ENCODE data around the gene PDE4A. TPM values are rescaled to one million over a fixed set of nuclear protein-coding genes. Genes with fewer than 3 reads are reported as not detected.
A peak's percentile ranks its signal among the peaks of the same experiment; 100 is the strongest.

The PDE4A gene
- total and polyA plus RNA-seq, 2 of the 13 experiments (the other 11 are each of a cell fraction or from before 2014, with no cell fraction given), result 1.1 to 4.1 TPM

DNA sequence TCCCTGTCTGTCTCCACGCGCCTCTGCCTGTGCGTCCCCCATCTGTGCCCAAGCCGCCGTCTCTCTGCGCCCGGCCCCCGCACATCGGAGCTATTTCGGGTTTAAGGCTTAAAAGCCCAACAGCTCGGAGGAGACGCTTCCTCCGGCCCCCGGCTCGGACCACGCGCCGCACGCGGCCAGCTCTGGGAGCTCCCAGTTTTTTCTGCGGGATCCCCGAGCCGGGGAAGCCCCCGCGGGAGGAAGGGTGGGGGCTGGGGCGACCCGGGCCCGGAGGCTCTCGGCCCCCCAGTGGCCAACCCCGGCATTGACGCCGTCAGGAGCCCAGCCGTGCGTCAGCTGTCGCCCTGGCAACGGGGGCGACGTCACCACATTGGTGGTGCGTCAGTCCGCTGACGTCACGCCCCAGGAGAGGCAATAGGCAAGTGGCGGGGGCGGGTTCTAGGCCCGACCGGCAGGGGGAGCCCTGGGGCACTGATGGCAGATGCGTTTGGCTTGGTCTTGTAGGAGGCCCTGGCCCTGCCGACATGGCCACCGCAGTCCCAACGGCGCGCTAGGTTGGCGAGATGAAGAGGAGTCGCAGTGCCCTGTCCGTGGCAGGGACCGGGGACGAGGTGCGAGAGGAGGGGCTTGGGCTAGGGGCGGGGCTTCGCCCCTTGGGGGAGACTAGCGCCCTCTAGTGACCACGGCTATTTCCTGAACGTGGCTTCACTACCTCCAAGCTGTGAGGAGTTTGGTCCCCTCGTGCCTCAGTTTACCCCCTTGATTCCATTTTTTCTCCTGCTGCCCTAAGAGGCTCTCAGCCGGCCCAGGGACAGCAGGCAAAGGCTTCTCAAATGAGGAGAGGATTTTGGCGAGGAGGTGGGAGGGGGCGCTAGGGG, 3.7 kb upstream of the PDE4A start (continued):
- TF ChIP-seq, protein P1, sequence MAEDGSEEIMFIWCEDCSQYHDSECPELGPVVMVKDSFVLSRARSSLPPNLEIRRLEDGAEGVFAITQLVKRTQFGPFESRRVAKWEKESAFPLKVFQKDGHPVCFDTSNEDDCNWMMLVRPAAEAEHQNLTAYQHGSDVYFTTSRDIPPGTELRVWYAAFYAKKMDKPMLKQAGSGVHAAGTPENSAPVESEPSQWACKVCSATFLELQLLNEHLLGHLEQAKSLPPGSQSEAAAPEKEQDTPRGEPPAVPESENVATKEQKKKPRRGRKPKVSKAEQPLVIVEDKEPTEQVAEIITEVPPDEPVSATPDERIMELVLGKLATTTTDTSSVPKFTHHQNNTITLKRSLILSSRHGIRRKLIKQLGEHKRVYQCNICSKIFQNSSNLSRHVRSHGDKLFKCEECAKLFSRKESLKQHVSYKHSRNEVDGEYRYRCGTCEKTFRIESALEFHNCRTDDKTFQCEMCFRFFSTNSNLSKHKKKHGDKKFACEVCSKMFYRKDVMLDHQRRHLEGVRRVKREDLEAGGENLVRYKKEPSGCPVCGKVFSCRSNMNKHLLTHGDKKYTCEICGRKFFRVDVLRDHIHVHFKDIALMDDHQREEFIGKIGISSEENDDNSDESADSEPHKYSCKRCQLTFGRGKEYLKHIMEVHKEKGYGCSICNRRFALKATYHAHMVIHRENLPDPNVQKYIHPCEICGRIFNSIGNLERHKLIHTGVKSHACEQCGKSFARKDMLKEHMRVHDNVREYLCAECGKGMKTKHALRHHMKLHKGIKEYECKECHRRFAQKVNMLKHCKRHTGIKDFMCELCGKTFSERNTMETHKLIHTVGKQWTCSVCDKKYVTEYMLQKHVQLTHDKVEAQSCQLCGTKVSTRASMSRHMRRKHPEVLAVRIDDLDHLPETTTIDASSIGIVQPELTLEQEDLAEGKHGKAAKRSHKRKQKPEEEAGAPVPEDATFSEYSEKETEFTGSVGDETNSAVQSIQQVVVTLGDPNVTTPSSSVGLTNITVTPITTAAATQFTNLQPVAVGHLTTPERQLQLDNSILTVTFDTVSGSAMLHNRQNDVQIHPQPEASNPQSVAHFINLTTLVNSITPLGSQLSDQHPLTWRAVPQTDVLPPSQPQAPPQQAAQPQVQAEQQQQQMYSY (CRISPR knock-in tag; IDR thresholded peaks at IDR 0.05), result no peak
- TF ChIP-seq KDM2A (CRISPR knock-in tag; IDR thresholded peaks at IDR 0.05; ENCODE audit: borderline replicate concordance, low read depth) (peak; percentile 77), U2AF2 (IDR thresholded peaks at IDR 0.05; ENCODE audit: low read depth, low read length) (peak; percentile 95; the same call in 1 of the 2 replicates), SMYD3 (CRISPR knock-in tag; IDR thresholded peaks at IDR 0.05) (no peak), ZNF24 (IDR thresholded peaks at IDR 0.05) (0 out of 2 replicates have a peak, but pooled peaks have one; percentile 26), KDM6A (CRISPR knock-in tag; IDR thresholded peaks at IDR 0.05; ENCODE audit: low read depth) (no peak), GATAD2A (CRISPR knock-in tag; IDR thresholded peaks at IDR 0.05) (peak; percentile 75), SMARCC2 (IDR thresholded peaks at IDR 0.05) (no peak), ZNF792 (CRISPR knock-in tag; IDR thresholded peaks at IDR 0.05) (peak; percentile 59; the same call in 1 of the 2 replicates), ZFYVE20 (CRISPR knock-in tag; IDR thresholded peaks at IDR 0.05; ENCODE audit: borderline replicate concordance, low read depth) (no peak), ZNF34 (CRISPR knock-in tag; IDR thresholded peaks at IDR 0.05; ENCODE audit: borderline replicate concordance) (no peak), ZNF333 (CRISPR knock-in tag; IDR thresholded peaks at IDR 0.05; ENCODE audit: borderline replicate concordance) (peak; percentile 85; the same call in 1 of the 2 replicates), ZNF564 (CRISPR knock-in tag; IDR thresholded peaks at IDR 0.05) (no peak), SMAD9 (CRISPR knock-in tag; IDR thresholded peaks at IDR 0.05) (no peak)
- TF ChIP-seq, protein P2, sequence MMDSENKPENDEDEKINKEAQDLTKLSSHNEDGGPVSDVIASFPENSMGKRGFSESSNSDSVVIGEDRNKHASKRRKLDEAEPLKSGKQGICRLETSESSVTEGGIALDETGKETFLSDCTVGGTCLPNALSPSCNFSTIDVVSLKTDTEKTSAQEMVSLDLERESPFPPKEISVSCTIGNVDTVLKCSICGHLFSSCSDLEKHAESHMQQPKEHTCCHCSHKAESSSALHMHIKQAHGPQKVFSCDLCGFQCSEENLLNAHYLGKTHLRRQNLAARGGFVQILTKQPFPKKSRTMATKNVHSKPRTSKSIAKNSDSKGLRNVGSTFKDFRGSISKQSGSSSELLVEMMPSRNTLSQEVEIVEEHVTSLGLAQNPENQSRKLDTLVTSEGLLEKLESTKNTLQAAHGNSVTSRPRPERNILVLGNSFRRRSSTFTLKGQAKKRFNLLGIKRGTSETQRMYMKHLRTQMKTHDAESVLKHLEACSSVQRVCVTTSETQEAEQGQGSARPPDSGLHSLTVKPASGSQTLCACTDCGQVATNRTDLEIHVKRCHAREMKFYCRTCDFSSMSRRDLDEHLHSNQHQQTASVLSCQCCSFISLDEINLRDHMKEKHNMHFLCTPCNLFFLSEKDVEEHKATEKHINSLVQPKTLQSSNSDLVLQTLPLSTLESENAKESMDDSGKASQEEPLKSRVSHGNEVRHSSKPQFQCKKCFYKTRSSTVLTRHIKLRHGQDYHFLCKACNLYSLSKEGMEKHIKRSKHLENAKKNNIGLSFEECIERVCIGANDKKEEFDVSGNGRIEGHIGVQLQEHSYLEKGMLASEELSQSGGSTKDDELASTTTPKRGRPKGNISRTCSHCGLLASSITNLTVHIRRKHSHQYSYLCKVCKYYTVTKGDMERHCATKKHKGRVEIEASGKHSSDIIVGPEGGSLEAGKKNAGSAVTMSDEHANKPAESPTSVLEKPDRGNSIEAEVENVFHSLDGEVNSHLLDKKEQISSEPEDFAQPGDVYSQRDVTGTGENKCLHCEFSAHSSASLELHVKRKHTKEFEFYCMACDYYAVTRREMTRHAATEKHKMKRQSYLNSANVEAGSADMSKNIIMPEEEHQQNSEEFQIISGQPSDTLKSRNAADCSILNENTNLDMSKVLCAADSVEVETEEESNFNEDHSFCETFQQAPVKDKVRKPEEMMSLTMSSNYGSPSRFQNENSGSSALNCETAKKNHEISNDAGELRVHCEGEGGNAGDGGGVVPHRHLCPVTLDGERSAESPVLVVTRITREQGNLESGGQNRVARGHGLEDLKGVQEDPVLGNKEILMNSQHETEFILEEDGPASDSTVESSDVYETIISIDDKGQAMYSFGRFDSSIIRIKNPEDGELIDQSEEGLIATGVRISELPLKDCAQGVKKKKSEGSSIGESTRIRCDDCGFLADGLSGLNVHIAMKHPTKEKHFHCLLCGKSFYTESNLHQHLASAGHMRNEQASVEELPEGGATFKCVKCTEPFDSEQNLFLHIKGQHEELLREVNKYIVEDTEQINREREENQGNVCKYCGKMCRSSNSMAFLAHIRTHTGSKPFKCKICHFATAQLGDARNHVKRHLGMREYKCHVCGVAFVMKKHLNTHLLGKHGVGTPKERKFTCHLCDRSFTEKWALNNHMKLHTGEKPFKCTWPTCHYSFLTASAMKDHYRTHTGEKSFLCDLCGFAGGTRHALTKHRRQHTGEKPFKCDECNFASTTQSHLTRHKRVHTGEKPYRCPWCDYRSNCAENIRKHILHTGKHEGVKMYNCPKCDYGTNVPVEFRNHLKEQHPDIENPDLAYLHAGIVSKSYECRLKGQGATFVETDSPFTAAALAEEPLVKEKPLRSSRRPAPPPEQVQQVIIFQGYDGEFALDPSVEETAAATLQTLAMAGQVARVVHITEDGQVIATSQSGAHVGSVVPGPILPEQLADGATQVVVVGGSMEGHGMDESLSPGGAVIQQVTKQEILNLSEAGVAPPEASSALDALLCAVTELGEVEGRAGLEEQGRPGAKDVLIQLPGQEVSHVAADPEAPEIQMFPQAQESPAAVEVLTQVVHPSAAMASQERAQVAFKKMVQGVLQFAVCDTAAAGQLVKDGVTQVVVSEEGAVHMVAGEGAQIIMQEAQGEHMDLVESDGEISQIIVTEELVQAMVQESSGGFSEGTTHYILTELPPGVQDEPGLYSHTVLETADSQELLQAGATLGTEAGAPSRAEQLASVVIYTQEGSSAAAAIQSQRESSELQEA (CRISPR knock-in tag; IDR thresholded peaks at IDR 0.05; ENCODE audit: not compliant biosample characterization), result peak; percentile 40
